Measurements from ENCODE around the gene WIF1.

The WIF1 gene

GRCh38 chr12:65022421-65022820, 98.7 kb downstream of the WIF1 start:
- no peak for DNase-seq (ENCODE audit: low spot score)

GRCh38 chr12:65019696-65020234, 101.3 kb downstream of the WIF1 start:
- DNase-seq (ENCODE audit: low spot score) = no peak

- no peak for DNase-seq (ENCODE audit: low spot score)
Observed at GRCh38 chr12:65016881-65017650, 104.0 kb downstream of the WIF1 start.

GRCh38 chr12:65015850-65016249, 105.3 kb downstream of the WIF1 start:
- no peak for DNase-seq (ENCODE audit: low spot score)

GRCh38 chr12:65014504-65015271, 106.4 kb downstream of the WIF1 start:
- DNase-seq (ENCODE audit: low spot score) = no peak

GRCh38 chr12:65010437-65010836, 110.7 kb downstream of the WIF1 start:
- no peak for DNase-seq (ENCODE audit: low spot score)

GRCh38 chr12:65005716-65006115, 115.4 kb downstream of the WIF1 start:
- no peak for DNase-seq (ENCODE audit: low spot score)

- DNase-seq (ENCODE audit: low spot score) = no peak
Observed at GRCh38 chr12:65004270-65004669, 116.8 kb downstream of the WIF1 start.

Data from kidney capillary endothelial cell (primary cell).